ENCODE data around the gene ZNF106.

ZNF106 gene

DNA sequence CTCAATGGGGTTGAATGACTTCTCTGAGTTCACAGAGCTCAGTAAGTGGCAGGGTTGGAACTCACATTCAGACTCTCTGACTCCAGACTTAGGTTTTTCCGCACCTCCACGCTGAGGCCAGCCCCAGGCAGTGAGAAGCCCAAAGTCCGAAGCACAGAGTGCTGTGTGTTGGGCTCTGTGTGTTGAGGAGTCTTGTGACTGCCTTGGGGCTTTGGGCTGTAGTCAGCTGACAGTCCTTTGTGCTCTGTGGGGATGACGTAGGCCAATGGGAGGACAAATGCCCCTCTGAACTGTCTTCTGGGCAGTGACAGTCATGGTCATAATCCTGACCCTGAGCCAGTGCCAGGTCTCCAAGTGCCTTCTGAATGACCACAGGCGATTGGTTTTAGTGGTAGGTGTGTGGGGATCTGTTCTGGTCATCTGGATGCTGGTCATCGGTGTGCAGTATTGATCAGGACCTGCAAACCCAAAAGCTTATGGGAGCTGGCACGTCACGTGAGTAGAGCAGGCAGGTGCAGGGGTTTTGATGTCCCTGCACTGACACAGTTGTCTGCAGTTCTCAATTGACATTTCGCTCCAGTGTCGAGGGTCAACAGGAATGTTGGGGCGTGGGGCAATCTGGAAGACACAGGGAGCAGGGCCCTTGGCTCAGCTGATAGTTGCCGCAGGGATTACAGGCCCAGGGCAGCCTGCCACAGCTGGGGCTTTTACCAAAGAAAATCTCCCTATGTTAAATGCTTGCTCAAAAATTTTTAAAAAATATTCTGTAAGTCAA, 86.3 kb downstream of the ZNF106 start:
- DNase-seq = no peak

DNA sequence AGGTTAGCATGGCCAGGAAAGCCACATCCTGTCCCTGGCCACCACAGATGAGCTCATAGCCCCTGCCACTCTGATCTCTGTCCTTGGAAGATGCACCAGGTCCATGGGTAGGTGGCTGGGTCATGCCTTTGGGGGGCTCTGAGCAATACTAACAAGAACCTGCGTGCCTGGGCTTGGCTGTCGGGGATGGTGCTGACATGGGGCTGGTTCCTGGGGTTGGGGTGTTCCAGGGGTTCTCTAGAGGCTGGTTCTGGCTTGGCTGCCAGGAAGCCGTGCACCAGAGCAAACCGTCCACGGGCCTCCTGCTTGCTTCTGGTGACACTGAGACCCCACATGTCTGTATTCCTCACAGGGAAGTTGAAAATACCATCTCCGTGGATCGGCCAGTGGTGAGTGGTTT, 87.6 kb downstream of the ZNF106 start:
- DNase-seq = no peak

DNA sequence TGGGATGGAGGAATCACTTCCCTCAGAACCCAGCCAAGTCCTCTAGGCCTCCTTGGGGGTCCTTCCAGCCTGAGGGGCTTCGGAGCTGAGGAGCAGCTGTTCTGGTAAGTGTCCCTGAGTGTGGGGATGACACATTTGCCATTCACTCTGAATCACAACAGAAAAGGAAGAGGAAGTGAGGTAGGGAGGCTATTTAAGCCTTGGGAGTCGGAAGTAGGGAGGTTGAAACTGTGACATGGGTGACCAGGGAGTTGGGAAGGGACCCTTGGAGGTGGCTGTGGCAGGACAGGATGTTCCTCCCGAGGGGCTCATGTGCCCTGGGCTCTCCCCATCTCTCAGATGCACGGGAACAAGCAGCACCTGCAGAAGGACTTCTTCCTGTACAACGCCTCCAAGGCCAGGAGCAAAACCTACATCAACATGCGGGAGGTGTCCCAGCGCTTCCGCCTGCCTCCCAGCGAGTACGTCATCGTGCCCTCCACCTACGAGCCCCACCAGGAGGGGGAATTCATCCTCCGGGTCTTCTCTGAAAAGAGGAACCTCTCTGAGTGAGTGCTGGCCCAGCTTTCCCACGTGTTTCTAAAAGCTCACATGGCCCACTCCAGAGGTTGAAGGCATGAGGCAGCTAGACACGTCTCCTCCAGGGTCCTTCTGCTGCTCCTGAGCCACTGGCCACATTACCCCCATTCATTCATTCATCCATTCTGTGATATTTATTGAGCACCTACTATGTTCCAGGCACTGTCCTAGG, 88.3 kb downstream of the ZNF106 start:
- no peak for DNase-seq

DNA sequence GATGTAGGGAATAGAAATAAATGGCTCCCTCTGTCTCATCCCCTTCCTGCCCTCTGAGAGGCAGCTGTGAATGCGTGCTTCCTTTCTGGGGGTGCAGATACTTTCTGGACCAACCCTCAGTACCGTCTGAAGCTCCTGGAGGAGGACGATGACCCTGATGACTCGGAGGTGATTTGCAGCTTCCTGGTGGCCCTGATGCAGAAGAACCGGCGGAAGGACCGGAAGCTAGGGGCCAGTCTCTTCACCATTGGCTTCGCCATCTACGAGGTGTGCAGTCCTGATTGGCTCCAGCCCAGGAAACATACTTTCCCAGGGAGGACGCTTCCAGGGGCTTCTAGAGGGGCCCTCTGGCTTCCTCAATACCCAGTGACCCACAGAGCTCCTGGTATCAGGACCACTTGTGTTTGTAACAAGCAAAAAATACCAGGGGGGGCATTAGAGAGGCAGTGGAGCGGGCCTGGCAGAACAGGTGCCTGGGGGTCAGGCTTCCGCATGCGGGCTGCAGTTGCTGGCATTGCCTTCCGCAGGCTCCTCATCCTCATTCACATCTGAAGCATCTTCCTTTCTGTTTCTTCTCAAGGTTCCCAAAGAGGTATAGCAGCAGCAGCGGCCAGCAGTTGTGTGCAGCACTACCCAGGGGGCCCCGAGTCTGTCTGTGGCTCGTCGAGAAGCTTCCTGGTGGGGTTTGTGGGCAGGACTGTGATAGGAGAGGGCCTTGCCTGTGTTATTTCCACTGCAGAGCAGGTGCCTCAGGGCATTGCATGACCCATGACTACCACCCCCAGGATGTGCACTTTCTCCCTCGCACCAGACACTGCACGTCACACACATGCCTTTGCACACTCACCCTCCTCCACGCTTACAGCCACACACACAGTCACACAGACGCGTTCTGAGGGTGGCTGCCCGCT, 89.1 kb downstream of the ZNF106 start:
- DNase-seq = no peak

DNA sequence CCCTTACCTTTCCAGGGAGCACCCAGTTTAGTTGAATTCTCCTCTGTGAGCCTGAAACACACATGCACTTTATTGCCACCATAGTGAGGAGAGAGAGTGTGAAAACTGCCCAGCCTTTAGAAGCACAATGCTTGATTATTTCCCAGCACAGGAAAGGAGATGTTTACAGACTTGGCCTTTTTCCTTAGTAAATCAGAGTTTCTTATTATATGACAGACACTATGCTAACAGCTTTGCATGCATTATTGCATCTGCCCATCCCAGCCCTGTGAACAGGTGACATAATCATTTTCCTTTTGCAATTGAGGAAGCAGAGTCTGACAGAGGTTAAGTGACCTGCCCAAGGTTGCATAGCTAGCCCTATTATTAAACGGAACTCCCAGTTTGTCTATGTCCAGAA, 95.1 kb downstream of the ZNF106 start:
- DNase-seq = no peak

DNA sequence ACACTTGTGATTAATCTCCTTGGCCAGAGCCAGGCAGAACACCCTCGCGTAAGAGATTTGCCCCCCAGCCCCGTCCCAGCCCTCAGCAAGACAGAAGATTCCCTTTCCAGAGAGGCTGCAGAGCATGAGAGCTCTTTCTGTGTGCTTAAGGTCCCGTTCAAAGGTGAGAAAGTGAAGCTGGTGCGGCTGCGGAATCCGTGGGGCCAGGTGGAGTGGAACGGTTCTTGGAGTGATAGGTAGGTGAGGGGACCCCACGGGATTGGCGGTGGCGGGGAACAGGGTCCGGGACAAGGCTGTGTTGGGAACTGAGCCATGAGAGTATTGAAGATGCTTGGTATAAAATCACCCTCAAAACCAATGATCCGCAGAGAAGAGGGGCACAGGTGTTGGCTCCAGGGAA, 96.8 kb downstream of the ZNF106 start:
- no peak for DNase-seq

DNA sequence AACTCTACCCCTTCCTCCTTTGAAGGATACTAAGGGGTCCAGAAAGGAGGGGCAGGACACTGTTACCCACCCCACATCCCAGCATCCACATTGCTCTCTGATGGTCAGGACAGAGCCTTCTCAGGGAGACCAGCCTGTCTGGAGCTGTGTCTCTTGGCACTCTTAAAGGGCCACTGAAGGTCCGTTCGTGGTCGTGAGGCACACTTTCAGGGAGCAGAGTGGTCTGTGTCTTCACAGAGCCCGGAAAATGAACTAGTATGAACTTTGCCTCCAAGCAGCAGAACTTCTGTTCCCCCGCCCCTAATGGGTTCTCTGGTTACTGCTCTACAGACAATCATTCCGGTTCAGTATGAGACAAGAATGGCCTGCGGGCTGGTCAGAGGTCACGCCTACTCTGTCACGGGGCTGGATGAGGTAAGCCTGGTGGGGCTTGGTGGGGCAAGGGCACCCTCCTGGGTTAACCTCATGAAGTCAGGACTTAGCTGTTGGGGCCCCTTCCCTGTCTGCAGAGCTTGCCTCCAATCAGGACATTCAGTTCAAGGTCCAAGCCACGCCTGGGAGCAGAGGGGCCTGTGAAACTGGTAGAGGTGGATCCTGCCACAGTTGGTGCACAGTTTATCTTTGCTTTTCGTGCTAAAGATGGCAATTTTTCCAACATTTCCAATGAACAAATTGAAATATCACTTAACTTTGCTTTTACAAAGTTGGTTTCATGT, 98.5 kb downstream of the ZNF106 start:
- DNase-seq = no peak

DNA sequence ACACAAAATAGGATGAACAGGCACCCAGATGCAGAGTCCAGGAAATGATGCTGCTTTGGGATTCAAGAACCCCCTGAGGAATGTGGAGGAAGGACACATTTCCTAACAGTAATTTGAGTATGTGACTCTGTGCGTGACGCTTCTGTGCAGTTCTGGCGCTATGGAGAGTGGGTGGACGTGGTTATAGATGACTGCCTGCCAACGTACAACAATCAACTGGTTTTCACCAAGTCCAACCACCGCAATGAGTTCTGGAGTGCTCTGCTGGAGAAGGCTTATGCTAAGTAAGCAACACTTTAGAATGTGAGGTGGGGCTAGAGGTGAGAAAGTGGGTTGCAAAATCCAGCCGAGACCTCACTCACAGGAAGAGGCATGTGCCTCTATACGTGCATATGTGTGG, 103.3 kb downstream of the ZNF106 start:
- no peak for DNase-seq

DNA sequence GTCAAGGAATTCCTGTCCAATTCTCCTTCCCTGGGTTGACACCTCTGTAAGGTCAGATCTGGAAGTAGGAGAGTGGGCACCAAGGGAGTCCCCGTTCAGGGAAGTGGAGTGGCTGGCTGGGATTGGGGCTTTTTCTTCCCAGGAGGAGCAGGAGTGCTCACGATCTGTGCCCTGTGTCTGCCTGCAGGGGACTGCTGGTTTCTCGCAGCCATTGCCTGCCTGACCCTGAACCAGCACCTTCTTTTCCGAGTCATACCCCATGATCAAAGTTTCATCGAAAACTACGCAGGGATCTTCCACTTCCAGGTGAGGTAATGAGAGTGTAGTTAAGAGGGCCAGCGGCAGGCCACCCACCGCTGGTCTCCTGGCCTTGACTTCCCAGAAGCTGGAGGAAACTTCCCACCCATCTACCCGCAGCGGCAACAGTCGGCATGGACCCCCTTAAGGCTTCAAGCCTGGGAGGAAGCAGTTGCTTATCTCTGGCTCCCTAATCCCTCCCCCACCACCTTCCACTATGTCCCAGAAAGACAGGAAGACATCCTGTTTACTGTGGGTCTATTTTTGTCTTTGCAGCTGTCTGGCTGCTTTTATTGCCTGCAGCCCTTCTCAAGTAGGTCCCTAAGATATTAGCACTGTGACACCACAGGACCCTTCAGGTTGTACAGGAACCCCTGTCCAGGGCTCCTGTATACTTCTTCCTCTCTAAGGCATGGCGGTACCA, 104.8 kb downstream of the ZNF106 start:
- DNase-seq = no peak

DNA sequence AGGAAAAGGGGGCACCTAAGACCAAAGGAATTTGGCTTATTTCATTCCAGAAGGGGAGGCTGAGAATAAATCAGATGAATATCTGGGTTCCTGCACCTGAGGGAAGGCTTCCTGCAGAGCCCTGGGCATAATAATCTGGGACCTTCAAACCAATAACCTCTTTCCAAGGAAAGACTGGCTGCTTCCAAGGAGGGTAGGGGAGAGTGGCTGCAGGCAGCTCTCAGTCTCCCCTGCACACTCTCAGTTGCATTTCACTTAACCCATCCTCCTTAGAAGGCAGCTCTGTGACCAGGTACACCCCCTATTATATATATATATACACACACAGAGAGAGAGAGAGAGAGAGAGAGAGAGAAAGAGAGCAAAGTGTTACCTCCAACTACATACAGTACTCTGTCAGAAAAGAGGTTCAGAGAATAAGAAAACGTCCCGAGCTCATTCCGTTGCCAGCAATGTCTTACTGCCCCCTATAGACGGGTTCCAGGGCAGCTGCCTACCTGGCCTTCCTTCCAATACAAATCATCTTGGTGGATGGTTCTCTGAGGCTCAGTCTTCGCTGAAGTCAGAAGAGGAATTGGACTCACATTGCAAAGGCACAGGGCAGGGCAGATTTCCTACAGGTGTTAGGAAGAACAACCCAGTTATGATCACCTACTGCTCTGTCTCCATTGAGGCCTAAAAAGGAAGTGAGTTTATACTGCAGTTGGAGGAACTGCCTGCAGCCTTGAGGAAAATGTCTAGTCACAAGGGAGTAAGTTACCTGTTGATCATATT, 105.5 kb downstream of the ZNF106 start:
- DNase-seq = no peak

DNA sequence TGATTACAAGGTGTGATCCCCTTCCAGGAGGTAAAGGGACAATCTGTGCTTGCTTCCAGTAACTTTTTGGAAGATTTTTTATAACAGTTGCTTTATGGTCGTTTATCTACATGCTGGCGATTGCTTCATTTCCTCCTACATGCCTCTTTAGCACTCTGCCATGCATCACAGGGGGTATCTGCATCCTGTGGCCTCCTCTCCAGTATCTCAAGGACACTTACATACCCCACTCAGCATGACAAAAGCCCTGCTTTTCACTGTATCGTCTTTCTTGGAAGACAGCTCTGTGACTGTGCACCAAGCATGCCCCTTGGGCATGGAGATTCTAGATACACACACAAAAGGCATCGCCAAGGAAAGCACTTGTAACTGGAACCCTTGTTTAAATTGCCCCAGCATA, 106.3 kb downstream of the ZNF106 start:
- DNase-seq = no peak

DNA sequence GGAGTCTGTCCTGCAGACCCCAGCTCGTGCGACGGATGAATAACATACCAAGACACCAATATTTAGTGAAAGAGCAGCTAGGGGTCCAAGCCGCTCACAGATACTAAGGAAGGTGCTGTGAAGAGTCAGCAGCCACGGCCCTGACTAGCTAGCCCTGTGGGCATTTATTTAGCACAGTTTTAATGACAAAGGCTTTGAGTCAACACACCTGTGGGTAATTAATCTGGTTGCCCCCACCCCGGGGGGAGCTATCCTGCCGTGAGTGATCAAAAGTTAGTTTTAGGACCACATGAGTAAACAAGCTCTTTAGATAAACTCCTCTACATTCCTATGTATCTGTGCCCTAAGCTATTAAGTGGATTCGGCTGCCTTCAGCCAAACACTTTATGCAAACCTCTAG, 112.9 kb downstream of the ZNF106 start:
- no peak for DNase-seq

DNA sequence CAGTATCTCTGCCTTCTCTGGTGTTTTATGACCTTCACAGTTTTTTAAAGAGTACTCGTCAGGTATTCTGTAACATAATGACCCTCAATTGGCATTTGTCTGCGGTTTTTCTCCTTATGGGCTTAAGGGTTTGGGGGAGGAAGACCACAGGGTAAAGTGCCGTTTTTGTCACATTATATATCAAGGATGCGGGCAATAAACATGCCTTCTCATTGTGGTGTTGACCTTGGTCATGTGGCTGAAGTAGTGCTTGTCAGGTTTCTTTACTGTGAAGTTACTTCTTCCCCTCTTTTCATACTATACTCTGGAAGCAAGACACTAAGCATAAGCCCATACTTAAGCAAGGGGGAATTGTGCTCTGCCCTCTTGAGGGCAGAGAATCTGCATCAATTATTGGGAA, 115.0 kb downstream of the ZNF106 start:
- no peak for DNase-seq

DNA sequence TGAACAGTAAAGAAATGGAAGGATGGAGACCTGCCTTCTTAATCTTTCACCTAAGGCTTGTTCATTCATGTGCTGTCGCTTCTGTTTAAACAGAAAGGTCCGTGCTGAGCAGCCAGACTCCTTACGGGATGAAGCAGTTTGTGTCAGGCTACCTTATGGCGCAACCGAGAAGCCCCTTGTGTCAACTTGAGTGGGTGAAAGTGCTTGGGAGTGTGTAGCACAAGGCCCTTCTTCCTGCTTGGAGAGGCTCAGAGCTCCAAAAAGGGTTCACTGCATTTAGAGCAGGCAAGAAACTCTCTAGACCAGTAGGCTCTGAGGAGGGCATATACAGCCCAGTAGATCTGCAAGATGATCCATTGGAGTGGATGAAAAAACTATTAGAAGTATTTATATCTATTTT, 115.7 kb downstream of the ZNF106 start:
- no peak for DNase-seq

DNA sequence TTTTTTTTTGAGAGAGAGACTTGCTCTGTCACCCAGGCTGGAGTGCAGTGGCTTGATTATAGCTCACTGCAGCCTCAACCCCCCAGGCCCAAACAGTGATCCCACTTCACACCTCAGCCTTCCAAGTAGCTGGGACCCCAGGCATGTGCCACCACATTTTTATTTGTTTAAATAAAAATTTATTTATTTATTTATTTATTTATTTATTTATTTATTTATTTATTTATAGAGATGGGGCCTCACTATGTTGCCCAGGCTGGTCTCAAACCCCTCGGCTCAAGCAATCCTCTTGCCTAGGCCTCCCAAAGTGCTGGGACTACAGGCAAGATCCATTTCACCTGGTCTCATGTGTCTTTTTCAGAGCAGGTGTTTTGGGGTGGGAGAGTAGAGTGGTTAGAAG, 116.1 kb downstream of the ZNF106 start:
- no peak for DNase-seq

DNA sequence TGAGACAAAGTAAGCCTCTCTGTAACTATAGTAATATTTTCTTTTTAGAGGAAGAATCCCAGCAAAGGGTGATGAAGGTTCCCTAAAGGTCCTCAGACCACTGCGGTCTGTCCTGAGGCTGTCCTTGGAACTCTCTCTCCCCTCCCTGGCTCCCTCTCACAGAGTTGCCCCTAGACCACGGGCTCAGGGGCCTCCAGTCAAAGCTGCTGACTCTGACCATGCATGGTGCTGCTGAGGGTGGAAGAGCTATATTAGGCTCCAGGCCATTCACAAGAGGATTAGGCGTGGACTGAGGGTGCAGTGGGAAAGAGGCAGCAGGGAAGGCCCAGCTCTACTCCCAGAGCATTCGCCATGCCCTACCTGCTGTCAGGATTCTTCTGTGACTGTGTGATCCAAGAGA, 117.0 kb downstream of the ZNF106 start:
- DNase-seq = no peak

DNA sequence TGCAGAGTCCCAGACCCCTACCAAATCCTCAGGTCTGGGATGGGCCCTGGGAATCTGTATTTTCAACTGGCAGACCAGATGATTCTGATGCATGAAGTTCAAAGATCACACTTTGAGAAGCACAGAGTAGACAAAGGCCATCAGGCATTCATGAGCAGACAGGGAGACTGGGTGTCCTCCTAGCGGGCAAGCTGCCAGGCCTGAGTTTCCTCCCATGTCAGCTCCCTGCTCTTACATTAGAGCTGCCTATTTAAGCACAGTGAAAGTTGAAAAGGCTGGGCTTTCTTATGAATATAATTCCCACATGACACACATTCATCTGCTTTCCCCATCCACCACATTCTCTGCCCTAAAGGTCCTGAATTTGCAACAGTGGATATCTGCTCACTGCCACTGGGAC, 117.7 kb downstream of the ZNF106 start:
- no peak for DNase-seq

DNA sequence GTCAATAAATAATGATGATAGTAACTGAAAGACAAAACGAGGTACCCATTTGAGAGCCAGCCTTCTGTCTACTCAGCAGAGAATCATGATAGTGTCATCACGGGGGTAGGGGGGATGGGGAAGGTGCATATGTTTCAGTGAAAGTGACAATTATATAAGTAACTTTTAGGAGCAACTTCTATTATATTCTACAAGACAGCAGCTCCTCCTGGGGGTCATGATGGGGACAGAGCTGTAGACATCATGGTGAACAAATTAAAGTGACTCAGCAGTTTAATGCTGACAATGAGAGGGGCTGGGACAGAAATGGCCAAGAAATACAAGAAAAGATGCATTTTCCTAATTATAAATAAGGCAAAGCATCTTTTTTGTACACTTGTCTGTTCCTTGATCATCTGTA, 119.8 kb downstream of the ZNF106 start:
- DNase-seq = no peak

DNA sequence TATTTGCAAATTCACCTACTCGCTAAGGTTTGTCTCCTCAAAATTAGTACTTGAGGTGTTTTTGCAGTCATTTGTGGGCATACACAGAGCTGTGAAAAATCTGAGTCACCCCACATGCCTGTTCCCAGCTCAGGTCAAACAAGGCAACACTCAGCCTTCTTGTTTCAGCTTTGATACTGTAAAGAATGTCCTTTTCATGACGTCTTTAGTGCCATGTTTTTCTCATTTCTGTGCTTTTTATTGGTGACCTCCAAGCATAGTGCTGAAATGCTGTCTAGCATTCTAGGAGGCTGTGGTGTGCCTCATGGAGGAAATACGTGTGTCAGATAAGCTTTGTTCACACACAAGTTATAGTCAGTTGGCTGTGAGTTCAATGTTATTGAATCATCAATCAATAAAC, 122.8 kb downstream of the ZNF106 start:
- no peak for DNase-seq

DNA sequence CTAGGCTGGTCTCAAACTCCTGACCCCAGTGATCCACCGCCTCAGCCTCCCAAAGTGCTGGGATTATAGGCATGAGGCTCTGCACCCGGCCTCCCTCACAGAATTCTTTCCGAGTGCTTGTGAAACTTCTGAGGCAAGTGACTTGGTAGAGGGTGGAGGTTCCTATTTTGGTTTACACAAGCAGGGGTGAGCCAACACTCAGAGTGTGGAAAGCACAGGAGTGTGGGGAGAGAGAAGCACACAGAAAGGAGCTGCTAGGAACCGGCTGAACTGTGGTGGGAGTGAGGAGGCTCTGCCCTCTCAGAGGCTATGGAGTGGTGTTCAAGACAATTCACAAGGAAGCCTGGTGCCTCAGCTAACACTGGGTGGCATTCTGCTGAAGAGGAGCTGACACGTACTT, 123.9 kb downstream of the ZNF106 start:
- DNase-seq = no peak

DNA sequence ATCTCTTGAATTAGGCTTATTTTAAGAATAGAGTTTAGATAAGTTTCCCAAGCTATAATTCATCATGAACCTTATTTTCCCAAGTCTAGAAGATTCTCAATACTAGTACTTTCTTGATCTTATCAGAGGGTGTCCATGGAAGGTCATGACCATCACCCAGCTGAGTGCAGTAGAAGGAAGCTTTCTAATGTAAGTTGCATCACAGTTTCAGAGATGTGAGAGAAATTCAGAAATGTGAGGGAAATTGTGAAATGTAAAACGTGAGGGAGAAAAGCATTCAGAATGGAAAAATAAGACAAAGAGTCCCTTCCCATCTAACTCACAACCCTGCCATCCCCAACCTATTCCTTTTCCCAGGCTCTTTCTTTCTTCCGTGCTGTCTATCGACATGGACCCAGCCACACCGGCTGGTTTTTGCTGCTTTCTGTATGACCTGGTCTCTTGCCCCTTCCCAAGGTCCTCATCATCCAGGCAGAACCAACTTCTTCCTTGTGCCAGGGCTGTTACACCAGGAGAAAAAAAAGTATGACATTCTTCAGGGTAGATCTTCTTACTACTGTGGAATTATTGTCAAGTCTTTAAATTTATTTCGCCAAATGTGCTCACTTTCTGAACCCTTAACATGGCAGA, 124.9 kb downstream of the ZNF106 start:
- no peak for DNase-seq

Data from NCI-H226 (cell line).